ENCODE data around the gene IFT27. TPM values are rescaled to one million over a fixed set of nuclear protein-coding genes. Genes with fewer than 3 reads are reported as not detected.

The IFT27 gene
- polyA plus RNA-seq, 1 donor from 2014 or later = 111 TPM

DNA sequence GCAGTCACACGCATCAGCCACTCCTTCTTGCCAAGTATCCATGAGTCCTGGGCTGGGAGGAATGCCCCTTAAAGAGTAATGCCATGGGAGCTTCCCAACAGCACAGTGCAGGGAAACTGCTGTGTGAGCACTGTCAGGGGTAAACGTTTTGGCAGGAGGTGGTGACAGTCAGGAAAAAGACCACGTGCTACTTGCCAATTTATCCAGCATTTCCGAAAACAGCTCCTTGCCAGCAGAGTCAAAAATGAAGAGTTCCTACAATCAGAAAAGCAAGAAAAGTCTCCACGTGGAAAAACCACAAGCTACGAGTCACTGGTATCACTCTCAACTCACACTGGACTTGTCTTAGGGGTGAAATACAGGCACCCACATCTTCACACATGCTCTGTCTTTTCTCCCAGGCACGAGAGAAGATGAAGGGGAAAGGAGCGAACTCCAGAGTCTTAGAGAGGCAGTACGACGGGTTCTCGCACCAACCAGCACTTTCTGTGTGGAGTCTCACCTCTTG lies 9.9 kb downstream of the IFT27 start:
- H3K4me2 ChIP-seq (ENCODE audit: low read length) = no peak overlapping the region
- H3K79me2 ChIP-seq (replicated peaks; ENCODE audit: insufficient read depth, low read length) = no peaks in the 10 kb centered on the region
- no peaks in the 10 kb centered on the region for H3F3A ChIP-seq (ENCODE audit: insufficient read depth, low read length, poor library complexity, severe bottlenecking)
- H4K20me1 ChIP-seq (ENCODE audit: insufficient read depth) = no peaks in the 10 kb centered on the region
- peaks cover 5% of the 10 kb centered on the region for H3K36me3 ChIP-seq (ENCODE audit: insufficient read depth, low read length)
- no peak overlapping the region for H2AFZ ChIP-seq (ENCODE audit: low read depth, low read length)
- no peak overlapping the region for H3K9ac ChIP-seq (ENCODE audit: low read length)
- H3K9me2 ChIP-seq (ENCODE audit: insufficient read depth, low read length) = no peaks in the 10 kb centered on the region
- no peak overlapping the region for H3K27ac ChIP-seq (ENCODE audit: low read length)
- no peak overlapping the region for H3K4me3 ChIP-seq (ENCODE audit: low read length)
- TF ChIP-seq, protein P1, sequence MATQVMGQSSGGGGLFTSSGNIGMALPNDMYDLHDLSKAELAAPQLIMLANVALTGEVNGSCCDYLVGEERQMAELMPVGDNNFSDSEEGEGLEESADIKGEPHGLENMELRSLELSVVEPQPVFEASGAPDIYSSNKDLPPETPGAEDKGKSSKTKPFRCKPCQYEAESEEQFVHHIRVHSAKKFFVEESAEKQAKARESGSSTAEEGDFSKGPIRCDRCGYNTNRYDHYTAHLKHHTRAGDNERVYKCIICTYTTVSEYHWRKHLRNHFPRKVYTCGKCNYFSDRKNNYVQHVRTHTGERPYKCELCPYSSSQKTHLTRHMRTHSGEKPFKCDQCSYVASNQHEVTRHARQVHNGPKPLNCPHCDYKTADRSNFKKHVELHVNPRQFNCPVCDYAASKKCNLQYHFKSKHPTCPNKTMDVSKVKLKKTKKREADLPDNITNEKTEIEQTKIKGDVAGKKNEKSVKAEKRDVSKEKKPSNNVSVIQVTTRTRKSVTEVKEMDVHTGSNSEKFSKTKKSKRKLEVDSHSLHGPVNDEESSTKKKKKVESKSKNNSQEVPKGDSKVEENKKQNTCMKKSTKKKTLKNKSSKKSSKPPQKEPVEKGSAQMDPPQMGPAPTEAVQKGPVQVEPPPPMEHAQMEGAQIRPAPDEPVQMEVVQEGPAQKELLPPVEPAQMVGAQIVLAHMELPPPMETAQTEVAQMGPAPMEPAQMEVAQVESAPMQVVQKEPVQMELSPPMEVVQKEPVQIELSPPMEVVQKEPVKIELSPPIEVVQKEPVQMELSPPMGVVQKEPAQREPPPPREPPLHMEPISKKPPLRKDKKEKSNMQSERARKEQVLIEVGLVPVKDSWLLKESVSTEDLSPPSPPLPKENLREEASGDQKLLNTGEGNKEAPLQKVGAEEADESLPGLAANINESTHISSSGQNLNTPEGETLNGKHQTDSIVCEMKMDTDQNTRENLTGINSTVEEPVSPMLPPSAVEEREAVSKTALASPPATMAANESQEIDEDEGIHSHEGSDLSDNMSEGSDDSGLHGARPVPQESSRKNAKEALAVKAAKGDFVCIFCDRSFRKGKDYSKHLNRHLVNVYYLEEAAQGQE (IDR thresholded peaks at IDR 0.05; ENCODE audit: borderline replicate concordance) = no peak
- no peak for TF ChIP-seq POLR2AphosphoS5 (IDR thresholded peaks at IDR 0.05)
- no peak for TF ChIP-seq EP300 (conservative IDR thresholded peaks at IDR 0.05; ENCODE audit: poor library complexity, severe bottlenecking)
- TF ChIP-seq, protein P2, sequence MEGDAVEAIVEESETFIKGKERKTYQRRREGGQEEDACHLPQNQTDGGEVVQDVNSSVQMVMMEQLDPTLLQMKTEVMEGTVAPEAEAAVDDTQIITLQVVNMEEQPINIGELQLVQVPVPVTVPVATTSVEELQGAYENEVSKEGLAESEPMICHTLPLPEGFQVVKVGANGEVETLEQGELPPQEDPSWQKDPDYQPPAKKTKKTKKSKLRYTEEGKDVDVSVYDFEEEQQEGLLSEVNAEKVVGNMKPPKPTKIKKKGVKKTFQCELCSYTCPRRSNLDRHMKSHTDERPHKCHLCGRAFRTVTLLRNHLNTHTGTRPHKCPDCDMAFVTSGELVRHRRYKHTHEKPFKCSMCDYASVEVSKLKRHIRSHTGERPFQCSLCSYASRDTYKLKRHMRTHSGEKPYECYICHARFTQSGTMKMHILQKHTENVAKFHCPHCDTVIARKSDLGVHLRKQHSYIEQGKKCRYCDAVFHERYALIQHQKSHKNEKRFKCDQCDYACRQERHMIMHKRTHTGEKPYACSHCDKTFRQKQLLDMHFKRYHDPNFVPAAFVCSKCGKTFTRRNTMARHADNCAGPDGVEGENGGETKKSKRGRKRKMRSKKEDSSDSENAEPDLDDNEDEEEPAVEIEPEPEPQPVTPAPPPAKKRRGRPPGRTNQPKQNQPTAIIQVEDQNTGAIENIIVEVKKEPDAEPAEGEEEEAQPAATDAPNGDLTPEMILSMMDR (IDR thresholded peaks at IDR 0.05; ENCODE audit: poor library complexity, severe bottlenecking) = no peak
- no peak for TF ChIP-seq EZH2 (IDR thresholded peaks at IDR 0.05; ENCODE audit: borderline replicate concordance, insufficient read depth, low read length, poor library complexity, severe bottlenecking)
- TF ChIP-seq TAF1 (IDR thresholded peaks at IDR 0.05; ENCODE audit: low read depth) = no peak
- TF ChIP-seq RAD21 (conservative IDR thresholded peaks at IDR 0.05) = no peak
- no peak for TF ChIP-seq MXI1 (conservative IDR thresholded peaks at IDR 0.05; ENCODE audit: poor library complexity, severe bottlenecking)
- no peak for TF ChIP-seq SMC3 (conservative IDR thresholded peaks at IDR 0.05; ENCODE audit: poor library complexity)
- no peaks in the 10 kb centered on the region for H3K9me3 ChIP-seq (ENCODE audit: low read length)
- H3K27me3 ChIP-seq (ENCODE audit: insufficient read depth, low read depth, low read length) = no peaks in the 10 kb centered on the region

DNA sequence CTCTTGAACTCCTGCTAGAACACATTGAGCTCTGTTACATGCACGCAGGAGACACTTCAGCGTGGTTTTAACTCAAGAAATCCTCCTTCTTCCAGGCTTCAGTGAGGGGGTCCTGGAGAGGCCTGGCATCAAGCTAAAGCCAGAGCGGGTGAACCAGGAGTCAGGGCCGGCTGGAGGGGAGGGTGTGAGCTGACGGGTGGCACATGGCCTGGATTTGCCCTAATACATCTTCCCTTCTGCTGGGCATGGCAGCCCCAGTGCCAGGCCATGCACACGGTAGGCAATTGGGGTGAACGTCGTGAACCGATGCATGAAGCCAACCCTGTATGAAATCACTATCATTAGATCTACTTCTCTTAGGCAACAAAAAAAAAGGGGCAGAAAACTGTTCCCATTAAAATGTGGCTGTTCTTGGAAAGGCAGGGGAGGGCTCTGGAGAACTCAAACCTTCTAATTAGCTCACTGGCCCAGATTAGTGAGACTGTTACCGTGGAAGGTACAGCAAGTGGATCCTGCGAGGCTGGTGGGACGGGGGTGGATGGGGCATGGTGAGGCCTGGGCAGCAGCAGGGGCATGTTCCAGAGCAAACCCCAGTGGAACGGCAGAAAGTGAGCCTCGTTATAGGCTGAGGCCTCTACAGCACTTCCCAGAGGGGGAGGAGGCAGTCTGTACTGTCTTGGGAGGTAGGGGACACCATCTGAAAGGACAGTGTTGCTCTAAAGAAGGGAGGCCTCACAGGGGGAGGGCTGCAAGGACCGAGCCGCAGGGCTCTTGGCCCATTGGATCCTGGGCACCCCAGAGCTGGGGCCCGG lies 10.6 kb downstream of the IFT27 start:
- TF ChIP-seq, protein P2 (IDR thresholded peaks at IDR 0.05; ENCODE audit: poor library complexity, severe bottlenecking) = no peak
- TF ChIP-seq TAF1 (IDR thresholded peaks at IDR 0.05; ENCODE audit: low read depth) = no peak
- no peak for TF ChIP-seq EZH2 (IDR thresholded peaks at IDR 0.05; ENCODE audit: borderline replicate concordance, insufficient read depth, low read length, poor library complexity, severe bottlenecking)
- no peak for TF ChIP-seq RAD21 (conservative IDR thresholded peaks at IDR 0.05)
- TF ChIP-seq MXI1 (conservative IDR thresholded peaks at IDR 0.05; ENCODE audit: poor library complexity, severe bottlenecking) = no peak
- no peak for TF ChIP-seq EP300 (conservative IDR thresholded peaks at IDR 0.05; ENCODE audit: poor library complexity, severe bottlenecking)
- TF ChIP-seq SMC3 (conservative IDR thresholded peaks at IDR 0.05; ENCODE audit: poor library complexity) = no peak
- no peak for TF ChIP-seq POLR2AphosphoS5 (IDR thresholded peaks at IDR 0.05)
- TF ChIP-seq, protein P1 (IDR thresholded peaks at IDR 0.05; ENCODE audit: borderline replicate concordance) = no peak
- no peaks in the 10 kb centered on the region for H4K20me1 ChIP-seq (ENCODE audit: insufficient read depth)
- no peaks in the 10 kb centered on the region for H3K9me2 ChIP-seq (ENCODE audit: insufficient read depth, low read length)
- H3K9me3 ChIP-seq (ENCODE audit: low read length) = no peaks in the 10 kb centered on the region
- H2AFZ ChIP-seq (ENCODE audit: low read depth, low read length) = no peak overlapping the region
- peaks cover 5% of the 10 kb centered on the region for H3K36me3 ChIP-seq (ENCODE audit: insufficient read depth, low read length)
- H3K27ac ChIP-seq (ENCODE audit: low read length) = no peak overlapping the region
- no peaks in the 10 kb centered on the region for H3K27me3 ChIP-seq (ENCODE audit: insufficient read depth, low read depth, low read length)
- no peak overlapping the region for H3K4me2 ChIP-seq (ENCODE audit: low read length)
- H3F3A ChIP-seq (ENCODE audit: insufficient read depth, low read length, poor library complexity, severe bottlenecking) = no peaks in the 10 kb centered on the region
- no peak overlapping the region for H3K9ac ChIP-seq (ENCODE audit: low read length)
- H3K4me3 ChIP-seq (ENCODE audit: low read length) = no peak overlapping the region
- no peaks in the 10 kb centered on the region for H3K79me2 ChIP-seq (replicated peaks; ENCODE audit: insufficient read depth, low read length)
